ENCODE results near the gene SNCAIP.

DNA sequence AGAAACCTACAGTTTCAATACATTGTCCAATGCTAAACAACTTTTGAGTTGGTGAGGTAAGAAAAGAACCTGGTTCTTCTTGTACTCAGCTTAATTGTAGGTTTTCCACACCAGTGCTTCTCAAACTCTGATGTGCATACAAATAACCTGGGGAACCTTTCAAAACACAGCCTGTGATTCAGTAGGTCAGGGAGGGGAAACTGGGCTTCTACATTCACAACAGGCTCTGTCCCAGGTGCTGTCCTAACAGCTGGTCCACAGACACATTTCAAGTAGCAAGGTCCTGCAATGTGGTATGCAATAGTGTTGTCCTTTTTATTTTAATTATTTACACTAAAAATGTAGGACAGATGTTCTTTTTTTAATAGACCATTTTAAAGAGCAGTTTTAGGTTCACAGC is 47.4 kb upstream of the SNCAIP start:
- TF ChIP-seq, protein P1, sequence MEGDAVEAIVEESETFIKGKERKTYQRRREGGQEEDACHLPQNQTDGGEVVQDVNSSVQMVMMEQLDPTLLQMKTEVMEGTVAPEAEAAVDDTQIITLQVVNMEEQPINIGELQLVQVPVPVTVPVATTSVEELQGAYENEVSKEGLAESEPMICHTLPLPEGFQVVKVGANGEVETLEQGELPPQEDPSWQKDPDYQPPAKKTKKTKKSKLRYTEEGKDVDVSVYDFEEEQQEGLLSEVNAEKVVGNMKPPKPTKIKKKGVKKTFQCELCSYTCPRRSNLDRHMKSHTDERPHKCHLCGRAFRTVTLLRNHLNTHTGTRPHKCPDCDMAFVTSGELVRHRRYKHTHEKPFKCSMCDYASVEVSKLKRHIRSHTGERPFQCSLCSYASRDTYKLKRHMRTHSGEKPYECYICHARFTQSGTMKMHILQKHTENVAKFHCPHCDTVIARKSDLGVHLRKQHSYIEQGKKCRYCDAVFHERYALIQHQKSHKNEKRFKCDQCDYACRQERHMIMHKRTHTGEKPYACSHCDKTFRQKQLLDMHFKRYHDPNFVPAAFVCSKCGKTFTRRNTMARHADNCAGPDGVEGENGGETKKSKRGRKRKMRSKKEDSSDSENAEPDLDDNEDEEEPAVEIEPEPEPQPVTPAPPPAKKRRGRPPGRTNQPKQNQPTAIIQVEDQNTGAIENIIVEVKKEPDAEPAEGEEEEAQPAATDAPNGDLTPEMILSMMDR (IDR thresholded peaks at IDR 0.05), result no peak
- no peak for TF ChIP-seq POLR2A (IDR thresholded peaks at IDR 0.05)
